ENCODE data around the gene OCIAD1. TPM values are rescaled to one million over a fixed set of nuclear protein-coding genes. Genes with fewer than 3 reads are reported as not detected.
"Not testable (repeated sequence)": the region's sequence is repeated elsewhere in the genome, so short reads cannot be mapped to it uniquely, and the experiment has no call there.

OCIAD1 gene, protein sequence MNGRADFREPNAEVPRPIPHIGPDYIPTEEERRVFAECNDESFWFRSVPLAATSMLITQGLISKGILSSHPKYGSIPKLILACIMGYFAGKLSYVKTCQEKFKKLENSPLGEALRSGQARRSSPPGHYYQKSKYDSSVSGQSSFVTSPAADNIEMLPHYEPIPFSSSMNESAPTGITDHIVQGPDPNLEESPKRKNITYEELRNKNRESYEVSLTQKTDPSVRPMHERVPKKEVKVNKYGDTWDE
- total RNA-seq, result 10 to 100 TPM; 80.6 to 90.7 TPM
- long read RNA-seq, donor 1, transcript OCIAD1-201 (9 exons, 1,414 nt), result major isoform, 14 of 26 reads
- long read RNA-seq, donor 1, partial matches to known transcripts, result 4 of 26 reads
- long read RNA-seq, donor 1, other reads (novel, unspliced or antisense), result 5 of 26 reads
- long read RNA-seq, donor 2, transcript OCIAD1-202 (9 exons, 1,594 nt), result minor isoform, 10 of 89 reads
- long read RNA-seq, donor 2, transcript OCIAD1-201 (9 exons, 1,414 nt), result major isoform, 54 of 89 reads
- long read RNA-seq, donor 2, partial matches to known transcripts, result 5 of 89 reads
- long read RNA-seq, donor 2, other reads (novel, unspliced or antisense), result 12 of 89 reads

DNA sequence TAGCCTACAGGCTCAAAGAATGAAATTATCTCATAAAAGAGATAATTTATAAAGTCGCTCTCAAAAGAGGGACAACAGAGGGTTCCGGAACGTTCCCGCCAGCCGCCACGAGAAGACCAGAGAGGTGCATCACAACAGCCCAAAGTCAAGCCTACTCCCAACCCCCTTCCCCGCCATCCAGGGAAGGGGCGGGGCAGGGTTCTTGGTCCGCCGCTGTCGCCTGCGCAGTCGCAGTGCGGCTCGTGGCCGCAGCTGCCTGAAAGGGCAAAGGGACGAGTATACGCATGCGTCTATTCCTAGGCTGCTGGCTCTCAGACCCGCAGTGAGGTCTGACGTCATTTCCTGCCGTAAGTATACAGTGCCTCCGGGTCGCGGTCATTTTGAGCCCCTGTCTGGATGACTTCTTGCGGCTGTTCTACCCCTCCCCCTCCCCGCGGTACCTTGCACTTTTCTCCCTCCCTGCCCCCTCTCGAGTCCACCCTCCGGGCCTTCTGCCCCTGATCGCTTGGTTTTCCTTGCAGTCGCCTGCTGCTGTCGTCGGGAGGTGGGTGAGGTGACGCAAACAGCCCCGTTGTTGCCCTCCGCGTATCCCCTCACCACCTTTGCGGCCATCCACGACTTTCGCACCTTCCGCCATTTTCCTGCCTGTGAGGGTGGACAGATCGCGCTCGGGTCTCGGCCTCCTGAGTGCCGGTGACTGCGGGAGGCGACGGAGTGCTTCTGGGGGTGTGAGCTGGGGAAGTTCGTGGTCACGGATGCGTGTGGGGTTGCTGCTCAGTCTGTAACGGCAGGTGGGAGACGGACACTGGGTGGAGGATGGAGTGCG is at the start of gene OCIAD1:
Gene OCIAD1 (plus strand): TSS at position 383 of the 826 bp plus-strand sequence. CDS start 1,537 bp downstream, outside the sequence.
- intact Hi-C loops (cut with DNase I), result loop anchor here in 1 of 2 donors (5.0 kb wide), 1 partner anchor 49 kb away; the partner anchor contains the start of gene FRYL
- DNase-seq (ENCODE audit: low spot score), result peak; percentile 98

DNA sequence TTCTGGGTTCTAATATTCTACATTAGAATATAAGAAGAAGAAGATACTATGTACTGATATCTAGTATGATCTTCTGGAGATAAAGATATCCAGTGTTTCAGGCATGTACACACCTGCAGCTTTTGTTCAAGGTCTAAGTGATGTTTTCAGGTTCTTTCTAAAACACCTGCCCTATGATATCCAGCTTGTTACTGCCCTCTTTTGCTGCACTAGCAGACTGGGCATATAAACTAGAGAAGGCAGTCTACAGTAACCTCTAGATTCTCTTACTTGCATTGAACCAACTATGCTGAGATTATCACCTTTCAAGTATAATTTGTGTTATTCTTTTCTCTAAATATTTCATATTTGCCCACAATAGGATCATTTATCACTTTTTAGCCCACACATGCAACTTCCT is 48.9 kb upstream of the OCIAD1 start:
- no peak for DNase-seq (ENCODE audit: low spot score)
- intact Hi-C loops (cut with DNase I), result loop anchor here in 1 of 2 donors (5.0 kb wide), 1 partner anchor 50 kb away; the partner anchor contains the start of gene OCIAD1

DNA sequence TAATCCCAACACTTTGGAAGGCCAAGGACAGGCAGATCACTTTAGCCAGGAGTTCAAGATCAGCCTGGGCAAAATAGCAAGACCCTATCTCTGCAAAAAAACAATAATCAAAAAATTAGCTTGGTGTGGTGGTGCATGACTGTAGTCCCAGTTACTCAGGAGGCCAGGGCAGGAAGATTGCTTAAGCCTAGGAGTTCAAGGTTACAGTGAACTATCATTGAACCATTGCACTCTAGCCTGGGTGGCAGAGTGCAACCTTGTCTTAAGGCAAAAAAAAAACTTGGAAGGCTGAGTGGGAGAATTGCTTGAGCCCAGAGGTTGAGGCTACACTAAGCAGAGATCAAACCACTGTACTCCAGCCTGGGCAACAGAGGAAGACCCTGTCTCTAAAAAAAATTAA is 45.6 kb upstream of the OCIAD1 start:
- intact Hi-C loops (cut with DNase I), result no loop called here
- DNase-seq (ENCODE audit: low spot score), result no peak

DNA sequence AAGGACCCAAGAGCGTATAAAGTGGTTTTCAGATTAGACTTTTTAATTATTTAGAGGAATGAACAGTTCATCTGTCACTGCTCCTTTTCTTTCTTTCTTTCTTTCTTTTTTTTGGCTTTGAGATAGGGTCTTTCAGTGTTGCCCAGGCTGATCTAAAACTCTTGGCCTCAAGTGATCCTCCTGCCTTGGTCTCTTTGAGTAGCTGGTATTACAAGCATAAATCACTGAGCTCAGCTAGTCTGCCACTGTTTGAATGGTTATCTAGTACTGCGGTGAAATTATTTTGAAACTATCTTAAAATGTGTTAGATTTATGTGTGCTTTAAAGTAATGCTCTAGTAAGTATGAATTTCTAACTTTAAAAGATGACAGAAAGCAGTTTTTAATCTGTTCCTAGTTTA is 44.3 kb upstream of the OCIAD1 start:
- DNase-seq (ENCODE audit: low spot score), result no peak
- intact Hi-C loops (cut with DNase I), result no loop called here

DNA sequence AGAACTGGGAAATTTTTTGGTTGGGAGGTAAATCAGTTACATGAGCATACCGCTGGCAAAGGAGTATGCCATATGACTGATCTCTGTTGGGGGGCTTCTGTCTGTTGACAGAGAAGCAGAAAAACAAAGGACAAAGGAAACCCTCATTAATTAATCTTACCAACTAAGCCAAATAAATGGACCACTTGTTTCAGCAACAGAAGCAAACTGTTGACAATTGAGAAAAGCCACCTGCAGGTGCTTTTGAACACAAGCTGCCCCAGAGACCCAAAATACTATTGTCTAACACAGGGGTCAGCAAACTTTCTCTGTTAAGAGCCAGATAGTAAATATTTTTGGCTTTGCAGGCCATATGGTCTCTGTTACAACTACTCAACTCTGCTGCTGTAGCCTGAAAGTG is 43.8 kb upstream of the OCIAD1 start:
- no peak for DNase-seq (ENCODE audit: low spot score)
- intact Hi-C loops (cut with DNase I), result no loop called here

DNA sequence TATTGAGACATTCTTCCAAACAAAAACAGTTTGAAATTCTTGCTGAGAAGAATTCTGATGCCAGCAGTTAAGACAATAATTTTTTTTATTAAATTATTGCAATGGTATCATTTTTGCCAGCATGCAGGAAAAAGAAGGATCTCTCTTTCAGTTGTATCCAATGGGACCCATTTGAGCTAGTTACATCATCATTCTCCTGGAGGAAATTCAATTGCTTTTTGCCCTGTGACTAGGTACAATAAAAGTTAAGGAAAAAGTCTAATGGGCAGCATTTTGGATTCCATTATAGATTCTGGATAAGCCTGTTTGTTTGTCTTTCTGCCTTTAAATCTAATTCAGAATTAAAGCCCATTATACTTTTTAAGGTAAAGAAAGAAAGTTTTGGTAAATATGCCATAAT is 40.3 kb upstream of the OCIAD1 start:
- intact Hi-C loops (cut with DNase I), result no loop called here
- DNase-seq (ENCODE audit: low spot score), result no peak

DNA sequence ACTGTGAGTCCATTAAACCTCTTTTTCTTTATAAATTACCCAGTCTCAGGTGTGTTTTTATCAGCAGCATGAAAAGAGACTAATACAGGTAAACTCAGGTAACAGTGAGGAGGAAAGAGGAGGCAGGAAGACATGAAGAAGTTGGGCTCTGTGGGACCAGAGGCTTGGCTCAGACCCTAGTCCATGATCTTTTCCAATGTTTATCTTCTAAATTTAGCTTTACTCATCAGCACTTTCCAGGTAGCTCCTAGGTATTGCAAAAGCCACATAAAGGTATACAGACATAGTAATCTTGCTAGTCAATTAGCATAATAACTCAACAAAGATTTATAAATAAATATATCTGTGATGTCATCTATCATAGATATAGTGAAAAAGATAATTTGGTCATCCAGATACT is 39.6 kb upstream of the OCIAD1 start:
- no peak for DNase-seq (ENCODE audit: low spot score)
- intact Hi-C loops (cut with DNase I), result no loop called here

DNA sequence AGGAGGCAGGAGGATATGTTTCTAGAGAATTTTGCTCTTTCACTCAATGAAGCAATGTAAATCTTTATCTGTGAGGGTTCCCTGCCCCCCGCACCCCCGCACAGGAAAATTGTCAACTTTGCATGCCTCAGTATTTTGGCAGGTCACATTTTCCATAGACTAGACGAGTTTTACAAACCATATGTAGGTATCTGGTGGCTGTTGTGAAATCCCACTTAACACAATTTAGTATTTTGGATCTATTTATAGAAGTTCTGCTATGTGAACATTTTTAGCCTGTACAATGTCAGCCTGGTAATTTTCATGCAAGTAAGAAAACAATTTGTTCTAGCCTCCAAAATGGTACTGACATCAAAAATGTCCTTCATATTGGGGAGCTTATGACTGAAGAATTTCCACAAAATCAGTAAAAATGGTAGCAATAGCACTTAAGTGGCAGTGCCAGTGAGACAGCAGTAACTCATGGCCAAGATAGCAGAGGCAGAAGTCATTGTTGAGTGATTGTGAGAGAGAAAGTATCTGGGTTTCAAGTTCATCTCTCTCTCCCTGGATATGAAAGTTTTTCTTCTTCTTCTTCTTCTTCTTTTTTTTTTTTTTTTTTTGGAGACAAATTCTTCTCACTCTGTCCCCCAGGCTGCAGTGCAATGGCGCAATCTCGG is 38.4 kb upstream of the OCIAD1 start:
- intact Hi-C loops (cut with DNase I), result no loop called here
- DNase-seq (ENCODE audit: low spot score), result no peak

DNA sequence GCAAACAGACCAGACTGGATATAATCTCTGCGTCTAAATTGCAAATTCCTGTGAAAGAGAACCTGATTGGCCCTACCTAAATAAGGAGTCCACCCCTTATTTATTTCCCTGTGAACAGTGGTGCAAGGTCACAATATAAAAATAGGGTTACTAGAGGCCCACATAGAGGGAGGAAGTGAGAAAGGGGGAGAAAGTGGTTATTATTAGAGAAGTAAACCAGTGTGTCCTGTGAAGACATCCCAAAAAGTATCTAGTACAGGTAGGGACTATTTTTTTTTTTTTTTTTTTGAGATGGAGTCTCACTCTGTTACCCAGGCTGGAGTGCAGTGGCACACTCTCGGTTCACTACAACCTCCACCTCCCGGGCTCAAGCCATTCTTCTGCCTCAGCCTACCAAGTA is 35.8 kb upstream of the OCIAD1 start:
- no peak for DNase-seq (ENCODE audit: low spot score)
- intact Hi-C loops (cut with DNase I), result no loop called here

DNA sequence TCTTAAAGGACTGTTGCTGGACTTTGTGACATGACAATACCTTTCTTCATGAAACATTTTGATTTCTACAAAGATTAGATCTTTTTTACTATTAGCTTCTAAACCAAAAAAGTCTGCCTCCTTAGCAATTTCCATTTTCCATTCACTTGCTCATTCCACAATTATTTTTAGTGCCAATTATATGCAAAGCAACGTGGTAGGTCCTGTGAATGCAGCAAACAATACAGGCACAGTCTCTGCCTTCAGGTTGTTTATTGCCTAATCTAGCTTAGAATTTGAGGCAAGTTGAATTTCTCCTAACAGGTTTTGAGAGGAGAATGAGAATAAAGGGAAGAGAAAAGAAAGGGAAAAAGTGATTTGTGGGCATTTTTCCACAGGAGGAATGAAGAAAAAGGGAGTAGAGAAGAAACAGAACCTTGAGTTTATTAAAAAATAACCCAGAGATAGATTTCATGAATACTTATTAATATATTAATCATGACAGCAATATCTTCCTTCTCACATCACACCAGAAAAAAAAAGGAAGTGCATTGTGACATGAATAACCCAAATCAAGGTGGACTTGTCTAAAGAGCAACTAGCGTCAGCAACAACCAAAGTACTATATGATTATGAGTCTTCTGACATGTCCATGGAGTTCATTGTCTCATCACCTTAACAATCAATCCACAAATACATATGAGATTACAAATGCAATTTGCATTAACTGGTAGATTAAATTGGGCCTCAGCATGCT is 34.5 kb upstream of the OCIAD1 start:
- intact Hi-C loops (cut with DNase I), result no loop called here
- no peak for DNase-seq (ENCODE audit: low spot score)

DNA sequence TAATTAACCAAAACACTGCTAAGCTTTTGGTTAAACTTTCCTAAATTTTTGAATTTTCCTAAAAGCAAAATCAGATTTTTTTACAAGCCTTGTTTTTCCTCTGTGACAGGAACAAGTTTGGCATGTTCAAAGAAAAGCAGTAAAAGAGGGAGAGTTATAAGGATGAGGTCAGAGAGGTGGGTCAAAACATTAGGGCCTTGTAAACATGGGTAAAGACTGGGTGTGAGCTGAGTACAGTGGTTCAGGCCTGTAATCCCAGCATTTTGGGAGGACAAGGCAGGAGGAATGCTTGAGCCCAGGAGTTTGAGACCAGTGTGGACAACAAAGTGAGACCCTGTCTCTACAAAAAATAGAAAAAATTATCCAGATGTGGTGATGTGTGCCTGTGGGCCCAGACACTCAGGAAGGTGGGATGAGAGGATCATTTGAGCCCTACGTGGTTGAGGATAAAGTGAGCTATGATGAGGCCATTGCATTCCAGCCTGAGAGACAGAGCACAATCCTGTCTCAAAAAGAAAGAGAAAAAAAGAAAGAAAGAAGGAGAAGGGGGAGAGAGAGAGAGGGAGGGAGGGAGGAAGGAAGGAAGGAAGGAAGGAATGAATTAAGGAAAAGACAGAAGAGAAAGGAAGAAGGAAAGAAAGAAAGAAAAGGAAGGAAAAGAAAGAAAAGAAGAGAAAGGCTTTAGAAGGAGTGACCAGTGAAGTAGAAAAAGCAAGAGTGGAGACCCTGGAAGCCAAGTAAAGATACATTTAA is 33.8 kb upstream of the OCIAD1 start:
- intact Hi-C loops (cut with DNase I), result no loop called here
- DNase-seq (ENCODE audit: low spot score), result no peak

DNA sequence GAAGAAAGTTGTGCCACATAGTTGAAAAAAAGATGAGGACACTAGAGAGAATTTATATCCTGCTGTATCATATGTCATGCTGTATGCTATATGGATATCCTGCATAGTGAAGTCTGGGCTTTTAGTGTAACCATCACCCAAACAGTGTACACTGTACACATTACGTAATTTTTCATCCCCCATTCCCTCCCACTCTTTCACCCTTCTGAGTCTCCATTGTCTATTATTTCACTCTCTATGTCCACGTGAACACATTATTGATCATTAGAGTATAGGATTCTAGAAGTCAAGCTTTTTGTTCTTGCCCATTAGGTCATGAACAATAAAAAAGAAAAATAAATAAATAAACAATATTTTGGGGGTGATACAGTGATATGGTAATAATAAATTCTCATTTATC is 32.8 kb upstream of the OCIAD1 start:
- intact Hi-C loops (cut with DNase I), result no loop called here

DNA sequence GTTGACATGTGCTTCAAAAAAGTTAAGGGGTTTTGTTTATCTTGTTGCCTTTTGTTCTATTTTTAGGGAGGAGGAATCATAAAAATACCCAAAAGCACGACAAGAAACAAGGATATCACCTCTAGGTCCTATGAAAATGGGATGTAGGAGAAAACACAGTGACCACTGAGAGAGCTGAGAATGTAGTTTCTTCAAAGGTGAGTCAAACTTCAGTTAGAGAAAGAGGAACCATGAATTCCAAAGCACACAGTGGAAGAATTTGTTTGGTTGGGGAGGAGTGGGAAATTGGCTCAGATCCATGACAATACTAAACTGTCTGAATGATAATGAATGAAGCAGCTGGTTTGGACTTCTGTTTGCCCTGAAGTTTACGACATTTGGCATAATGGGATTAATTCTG is 31.7 kb upstream of the OCIAD1 start:
- DNase-seq (ENCODE audit: low spot score), result no peak
- intact Hi-C loops (cut with DNase I), result no loop called here

More for the DNA sequence above, 32.8 kb upstream of the OCIAD1 start:
- no peak for DNase-seq (ENCODE audit: low spot score)

DNA sequence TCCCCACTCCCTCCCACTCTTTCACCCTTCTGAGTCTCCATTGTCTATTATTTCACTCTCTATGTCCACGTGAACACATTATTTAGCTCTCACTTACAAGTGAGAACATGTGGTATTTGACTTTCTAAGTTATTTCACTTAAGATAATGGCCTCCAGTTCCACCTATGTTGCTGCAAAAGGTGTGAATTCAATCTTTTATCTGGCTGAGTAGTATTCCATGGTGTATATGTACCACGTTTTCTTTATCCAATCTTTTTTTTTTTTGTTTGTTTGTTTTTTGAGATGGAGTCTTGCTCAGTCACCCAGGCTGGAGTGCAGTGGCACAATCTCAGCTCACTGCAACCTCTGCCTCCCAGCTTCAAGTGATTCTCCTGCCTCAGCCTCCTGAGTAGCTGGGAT is 30.7 kb upstream of the OCIAD1 start:
- intact Hi-C loops (cut with DNase I), result not testable (repeated sequence)

DNA sequence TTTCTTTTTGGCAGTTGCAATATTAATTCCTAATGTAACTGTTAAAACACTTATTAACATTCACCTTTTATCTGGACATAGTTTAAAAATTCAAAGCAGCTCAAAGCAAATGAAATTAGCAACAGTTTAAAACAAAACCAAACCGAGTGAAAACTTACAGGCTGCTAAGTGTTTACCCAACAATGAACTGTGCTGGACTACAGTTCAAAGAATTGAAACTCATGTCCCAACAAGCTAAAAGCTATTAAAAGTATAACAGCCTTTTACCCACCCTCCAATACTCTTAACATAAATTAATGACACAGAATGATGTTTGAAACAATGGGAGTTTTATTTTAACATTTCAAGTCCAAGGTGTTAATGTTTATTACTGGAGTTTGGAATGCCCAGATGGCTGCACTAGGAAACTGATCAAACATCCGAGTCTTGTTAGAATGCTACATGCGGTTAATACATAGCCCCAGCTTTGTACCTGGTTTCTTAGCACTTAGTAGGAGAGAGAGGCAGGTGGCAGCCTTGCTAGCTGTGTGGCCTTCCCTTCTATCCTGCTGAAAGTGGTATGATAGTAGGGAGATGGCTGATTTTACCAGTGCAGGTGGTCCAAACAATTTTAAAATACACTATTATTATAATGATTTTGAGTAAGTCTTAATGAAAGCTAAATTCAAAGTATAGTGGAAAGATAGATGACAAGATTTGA is 29.7 kb upstream of the OCIAD1 start:
- no peak for DNase-seq (ENCODE audit: low spot score)
- intact Hi-C loops (cut with DNase I), result no loop called here

More for the DNA sequence above, 30.7 kb upstream of the OCIAD1 start:
- not testable (repeated sequence) for DNase-seq (ENCODE audit: low spot score)

DNA sequence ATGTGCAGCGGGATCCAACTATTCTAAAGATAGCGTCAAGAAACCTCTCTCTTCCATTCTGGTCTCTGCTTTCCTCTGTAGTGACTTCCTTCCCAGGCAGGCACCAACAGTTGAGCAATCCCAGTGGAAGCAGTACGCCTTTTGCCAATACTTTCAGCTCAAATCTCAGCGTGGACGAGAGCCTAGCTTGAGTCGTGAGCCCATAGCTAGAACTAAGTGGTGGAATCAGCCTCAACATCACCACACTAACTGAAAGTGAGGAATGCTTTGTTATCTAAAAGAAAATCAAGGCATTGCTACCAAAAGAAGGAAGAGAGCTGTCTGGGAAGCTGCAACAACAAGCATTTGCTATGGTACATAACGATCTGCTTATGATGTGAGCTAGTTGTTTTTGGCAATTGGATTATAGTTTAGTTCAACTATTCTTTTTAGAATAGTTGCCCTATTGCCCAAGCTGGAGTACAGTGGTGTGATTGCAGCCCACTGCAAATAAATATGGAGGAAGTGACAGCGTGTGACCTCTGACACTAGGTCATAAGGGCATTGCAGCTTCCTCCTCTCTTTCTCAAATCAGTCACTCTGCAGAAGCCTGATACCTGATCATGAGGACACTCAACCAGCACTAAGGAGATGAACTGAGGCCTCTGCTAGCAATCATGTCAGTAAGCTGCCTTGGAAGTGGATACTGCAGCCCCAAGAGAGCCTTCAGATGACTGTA is 26.1 kb upstream of the OCIAD1 start:
- intact Hi-C loops (cut with DNase I), result no loop called here
- DNase-seq (ENCODE audit: low spot score), result no peak

DNA sequence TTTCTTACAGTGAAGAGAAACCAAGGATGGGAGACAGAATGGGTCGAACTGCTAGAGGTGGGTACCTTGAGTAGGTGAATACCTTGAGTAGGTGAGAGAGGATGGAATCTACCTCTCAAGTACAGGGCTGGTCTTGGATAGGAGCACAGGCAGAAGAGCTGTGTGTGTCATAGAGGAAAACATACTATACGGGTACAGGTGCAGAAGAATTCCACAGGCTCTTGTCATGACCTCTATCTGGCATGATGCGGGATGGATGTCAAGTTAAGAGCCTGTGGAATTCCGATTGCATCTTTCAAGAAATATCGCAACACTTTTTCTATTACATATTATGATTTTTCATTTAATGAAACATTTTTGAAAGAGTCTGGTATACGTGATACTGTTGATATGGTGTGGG is 18.0 kb upstream of the OCIAD1 start:
- no peak for DNase-seq (ENCODE audit: low spot score)
- intact Hi-C loops (cut with DNase I), result no loop called here

All from posterior vena cava (tissue), 2 donors.